ENCODE measurements around the gene ALDH1B1. TPM values are rescaled to one million over a fixed set of nuclear protein-coding genes. Genes with fewer than 3 reads are reported as not detected.

ALDH1B1 gene
- polyA plus RNA-seq, 1 experiment = 47.0 TPM

DNA sequence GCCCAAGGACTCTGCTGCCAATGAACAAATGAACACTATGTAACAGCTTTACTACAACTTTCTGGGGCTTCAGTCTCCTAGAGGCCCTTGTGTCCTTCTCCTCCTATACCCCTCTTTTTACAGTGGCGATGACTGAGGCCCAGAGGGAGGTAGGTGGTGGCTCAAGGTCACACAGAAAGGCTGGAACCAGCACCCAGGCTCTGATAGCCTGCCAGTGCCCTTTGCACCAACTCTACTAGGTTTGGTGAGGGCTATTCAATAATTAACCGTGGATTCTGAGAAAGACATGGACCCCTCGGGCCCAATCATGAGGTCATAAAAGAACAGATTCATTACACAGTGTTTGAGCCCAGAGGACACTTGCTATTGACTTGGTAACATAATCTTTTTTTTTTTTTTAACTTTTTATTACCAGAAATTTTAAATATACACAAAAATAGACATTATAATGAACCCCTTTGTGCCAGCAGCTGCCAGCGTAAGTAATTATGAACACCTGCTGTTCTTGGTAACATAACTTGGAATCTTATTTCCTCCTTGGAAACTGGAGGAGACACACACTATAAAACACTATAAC lies 6.1 kb upstream of the ALDH1B1 start:
- H3K27ac ChIP-seq (ENCODE audit: low read depth, low read length) = no peak overlapping the region
- TF ChIP-seq, protein P1, sequence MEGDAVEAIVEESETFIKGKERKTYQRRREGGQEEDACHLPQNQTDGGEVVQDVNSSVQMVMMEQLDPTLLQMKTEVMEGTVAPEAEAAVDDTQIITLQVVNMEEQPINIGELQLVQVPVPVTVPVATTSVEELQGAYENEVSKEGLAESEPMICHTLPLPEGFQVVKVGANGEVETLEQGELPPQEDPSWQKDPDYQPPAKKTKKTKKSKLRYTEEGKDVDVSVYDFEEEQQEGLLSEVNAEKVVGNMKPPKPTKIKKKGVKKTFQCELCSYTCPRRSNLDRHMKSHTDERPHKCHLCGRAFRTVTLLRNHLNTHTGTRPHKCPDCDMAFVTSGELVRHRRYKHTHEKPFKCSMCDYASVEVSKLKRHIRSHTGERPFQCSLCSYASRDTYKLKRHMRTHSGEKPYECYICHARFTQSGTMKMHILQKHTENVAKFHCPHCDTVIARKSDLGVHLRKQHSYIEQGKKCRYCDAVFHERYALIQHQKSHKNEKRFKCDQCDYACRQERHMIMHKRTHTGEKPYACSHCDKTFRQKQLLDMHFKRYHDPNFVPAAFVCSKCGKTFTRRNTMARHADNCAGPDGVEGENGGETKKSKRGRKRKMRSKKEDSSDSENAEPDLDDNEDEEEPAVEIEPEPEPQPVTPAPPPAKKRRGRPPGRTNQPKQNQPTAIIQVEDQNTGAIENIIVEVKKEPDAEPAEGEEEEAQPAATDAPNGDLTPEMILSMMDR (IDR thresholded peaks at IDR 0.05; ENCODE audit: low read depth, low read length) = no peak
- peaks cover 7% of the 10 kb centered on the region for H3K9me3 ChIP-seq (ENCODE audit: control insufficient read depth, insufficient read depth, low read length)
- POLR2A ChIA-PET = no interaction called here
- no peak overlapping the region for H3K4me3 ChIP-seq (ENCODE audit: low read depth, low read length)
- CTCF ChIA-PET = no interaction called here
- H3K27me3 ChIP-seq (ENCODE audit: control insufficient read depth, insufficient read depth, low read length) = no peaks in the 10 kb centered on the region
- DNase-seq (ENCODE audit: low read depth, low spot score) = no peak

DNA sequence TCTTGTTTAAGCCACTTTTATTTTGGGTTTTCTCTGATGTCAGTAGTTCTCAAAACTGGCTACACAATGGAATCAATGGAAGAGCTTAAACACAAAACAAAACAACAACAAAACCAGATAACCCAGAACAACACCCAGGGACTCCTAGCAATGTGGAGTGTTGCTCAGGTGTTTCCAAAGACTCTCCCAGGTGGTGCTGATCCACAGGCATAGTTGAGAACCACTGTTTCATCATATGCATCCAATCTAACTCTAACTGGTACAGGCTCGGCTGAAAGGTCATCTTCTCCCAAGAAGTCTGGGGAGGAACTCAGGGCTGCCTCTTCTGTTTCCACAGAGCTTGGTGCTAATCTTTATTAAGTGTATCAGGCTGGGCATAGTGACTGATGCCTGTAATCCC lies 5.4 kb upstream of the ALDH1B1 start:
- TF ChIP-seq, protein P1 (IDR thresholded peaks at IDR 0.05; ENCODE audit: low read depth, low read length) = no peak
- no peak for DNase-seq (ENCODE audit: low read depth, low spot score)
- Histone ChIP-seq H3K9me3 (ENCODE audit: control insufficient read depth, insufficient read depth, low read length) (peaks cover 7% of the 10 kb centered on the region), H3K4me3 (ENCODE audit: low read depth, low read length) (no peak overlapping the region), H3K27me3 (ENCODE audit: control insufficient read depth, insufficient read depth, low read length) (no peaks in the 10 kb centered on the region), H3K27ac (ENCODE audit: low read depth, low read length) (no peak overlapping the region)
- CTCF ChIA-PET = no interaction called here
- POLR2A ChIA-PET = no interaction called here

DNA sequence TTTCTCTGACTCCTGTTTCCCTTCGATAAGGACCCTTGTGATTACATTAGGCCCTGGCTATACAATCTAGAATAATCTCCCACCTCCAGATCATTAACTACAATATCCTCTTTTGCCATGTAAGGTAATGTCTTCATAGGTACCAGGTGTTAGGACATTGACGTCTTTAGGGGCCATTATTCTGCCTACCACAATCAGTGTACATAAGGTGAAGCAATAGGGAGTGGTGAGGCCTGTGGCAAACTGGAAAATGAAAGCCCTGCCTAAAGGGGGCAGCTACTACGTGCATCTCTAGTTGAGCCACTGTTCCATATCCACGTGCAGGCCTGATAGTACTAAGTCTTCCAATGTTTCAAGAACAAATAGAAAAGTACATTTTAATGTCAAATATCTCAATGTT lies 4.8 kb upstream of the ALDH1B1 start:
- Histone ChIP-seq H3K27ac (ENCODE audit: low read depth, low read length) (peak overlapping the region; percentile 1), H3K27me3 (ENCODE audit: control insufficient read depth, insufficient read depth, low read length) (no peaks in the 10 kb centered on the region), H3K9me3 (ENCODE audit: control insufficient read depth, insufficient read depth, low read length) (peaks cover 7% of the 10 kb centered on the region), H3K4me3 (ENCODE audit: low read depth, low read length) (no peak overlapping the region)
- TF ChIP-seq, protein P1 (IDR thresholded peaks at IDR 0.05; ENCODE audit: low read depth, low read length) = no peak
- DNase-seq (ENCODE audit: low read depth, low spot score) = no peak
- ChIA-PET POLR2A (no interaction called here), CTCF (no interaction called here)

DNA sequence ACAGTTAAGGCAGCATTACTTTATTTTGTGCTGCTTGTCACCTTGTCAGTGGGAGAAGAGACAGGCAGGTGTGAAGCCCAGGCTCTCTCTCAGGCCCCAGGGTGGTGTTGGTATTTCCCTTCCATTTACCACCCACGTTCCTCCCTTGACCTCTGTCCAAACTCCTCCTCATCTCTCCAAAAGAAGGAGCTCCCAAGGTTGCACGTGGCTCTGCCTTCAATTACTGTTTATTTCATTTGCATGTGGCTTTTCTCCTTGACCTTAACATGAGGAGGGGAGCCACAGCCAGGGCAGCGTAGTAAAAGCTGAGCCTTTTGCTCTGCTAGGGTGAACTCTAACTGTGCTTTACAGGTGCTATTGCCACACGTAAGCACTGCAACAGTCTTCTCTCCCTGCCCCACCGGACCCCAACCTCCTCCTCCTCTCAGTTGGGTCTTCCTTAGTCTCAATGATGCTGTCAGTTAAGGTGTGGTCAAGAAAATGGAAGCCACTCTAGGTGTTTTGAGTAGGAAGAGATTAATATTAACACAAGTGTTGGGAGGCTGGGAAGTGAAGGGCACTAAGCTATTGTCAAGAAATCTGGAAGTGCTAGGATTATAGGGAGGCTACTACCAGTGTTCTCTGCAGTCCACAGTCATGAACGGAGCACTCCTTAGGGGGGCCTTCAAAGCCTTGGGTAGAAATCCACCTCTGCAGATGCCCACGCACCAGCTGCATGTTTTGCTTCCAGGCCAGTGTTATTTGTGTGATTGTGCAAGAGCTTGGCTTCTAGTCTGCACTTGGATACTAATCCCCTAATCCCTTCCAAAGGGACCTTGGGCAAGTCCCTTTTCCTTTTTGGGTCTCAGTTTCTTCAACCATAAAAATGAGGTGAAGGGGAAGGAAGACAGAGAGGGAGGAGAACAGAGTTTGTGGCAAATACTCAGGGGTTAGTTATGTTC lies 3.9 kb upstream of the ALDH1B1 start:
- Histone ChIP-seq H3K27ac (ENCODE audit: low read depth, low read length) (peak overlapping the region; percentile 86), H3K4me3 (ENCODE audit: low read depth, low read length) (no peak overlapping the region), H3K9me3 (ENCODE audit: control insufficient read depth, insufficient read depth, low read length) (peaks cover 7% of the 10 kb centered on the region), H3K27me3 (ENCODE audit: control insufficient read depth, insufficient read depth, low read length) (no peaks in the 10 kb centered on the region)
- DNase-seq (ENCODE audit: low read depth, low spot score) = no peak
- TF ChIP-seq, protein P1 (IDR thresholded peaks at IDR 0.05; ENCODE audit: low read depth, low read length) = no peak
- ChIA-PET CTCF (no interaction called here), POLR2A (interaction anchor here (1.0 kb wide), 1 partner anchor 12 kb away, joined by 3 read pairs; no protein-coding TSS in a partner anchor)

DNA sequence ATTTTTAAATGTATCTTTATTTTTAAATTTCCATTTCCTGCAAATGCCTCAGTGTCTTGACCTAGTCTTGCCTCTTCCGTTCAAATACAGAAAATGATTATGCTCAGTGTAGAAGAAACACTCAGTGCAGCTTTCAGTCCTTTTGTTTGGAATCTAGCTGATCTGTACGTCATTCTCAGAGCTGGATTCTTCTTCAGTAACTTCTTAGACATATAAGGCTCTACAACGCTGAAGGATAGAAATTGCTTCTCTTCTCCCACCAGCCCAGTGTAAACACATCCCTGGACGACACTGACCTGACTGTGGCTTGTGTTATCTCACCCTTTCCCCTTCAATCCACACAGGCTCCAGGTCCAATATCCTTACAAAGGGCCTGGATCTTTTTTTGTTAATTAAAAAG lies 3.2 kb upstream of the ALDH1B1 start:
- no peaks in the 10 kb centered on the region for H3K27me3 ChIP-seq (ENCODE audit: control insufficient read depth, insufficient read depth, low read length)
- ChIA-PET CTCF (interaction anchor here (0.9 to 1.6 kb wide), 2 partner anchors 12 to 476 kb away, joined by 4 to 5 read pairs; no protein-coding TSS in a partner anchor), POLR2A (interaction anchor here (1.0 kb wide), 1 partner anchor 12 kb away, joined by 3 read pairs; no protein-coding TSS in a partner anchor)
- H3K27ac ChIP-seq (ENCODE audit: low read depth, low read length) = peak overlapping the region; percentile 86
- TF ChIP-seq, protein P1 (IDR thresholded peaks at IDR 0.05; ENCODE audit: low read depth, low read length) = no peak
- DNase-seq (ENCODE audit: low read depth, low spot score) = peak; percentile 70
- no peak overlapping the region for H3K4me3 ChIP-seq (ENCODE audit: low read depth, low read length)
- H3K9me3 ChIP-seq (ENCODE audit: control insufficient read depth, insufficient read depth, low read length) = peaks cover 7% of the 10 kb centered on the region

All from AG04450 (cell line).